ENCODE data around the gene TECPR1.

TECPR1 gene

GRCh38 chr7:98174334-98175259, 77.4 kb downstream of the TECPR1 start:
- Histone ChIP-seq H3K4me1 (ENCODE audit: low read length) (no peaks in the 10 kb centered on the region), H3K27me3 (replicated peaks; ENCODE audit: insufficient read depth, low read length) (no peaks in the 10 kb centered on the region), H2AFZ (ENCODE audit: low read length) (no peak overlapping the region), H3K4me3 (ENCODE audit: low read length) (no peak overlapping the region), H3K79me2 (ENCODE audit: low read length) (0 out of 2 replicates have a peak, but pooled peaks cover 4% of the 10 kb centered on the region), H3K9ac (ENCODE audit: low read length) (no peak overlapping the region), H3K9me3 (replicated peaks; ENCODE audit: insufficient read depth, low read length) (no peaks in the 10 kb centered on the region), H3K9me2 (replicated peaks; ENCODE audit: insufficient read depth, low read length) (no peaks in the 10 kb centered on the region), H3K27ac (ENCODE audit: low read length) (no peak overlapping the region), H3F3A (ENCODE audit: insufficient read depth, low read length) (no peaks in the 10 kb centered on the region), H3K36me3 (replicated peaks; ENCODE audit: insufficient read depth, low read length) (no peaks in the 10 kb centered on the region), H3K4me2 (ENCODE audit: low read depth, low read length) (no peak overlapping the region), H4K20me1 (ENCODE audit: insufficient read depth, low read length) (no peaks in the 10 kb centered on the region)
- TF ChIP-seq EZH2 (optimal IDR thresholded peaks at IDR 0.05; ENCODE audit: low read depth, low read length) (no peak), EZH2phosphoT487 (IDR thresholded peaks at IDR 0.05; ENCODE audit: low read length) (no peak), CTCF (IDR thresholded peaks at IDR 0.05; ENCODE audit: low read length) (no peak)
- DNase-seq, result no peak

- H3K36me3 ChIP-seq (replicated peaks; ENCODE audit: insufficient read depth, low read length), result no peaks in the 10 kb centered on the region
- H3K9me2 ChIP-seq (replicated peaks; ENCODE audit: insufficient read depth, low read length), result no peaks in the 10 kb centered on the region
- no peaks in the 10 kb centered on the region for H3K27me3 ChIP-seq (replicated peaks; ENCODE audit: insufficient read depth, low read length)
- H3K9me3 ChIP-seq (replicated peaks; ENCODE audit: insufficient read depth, low read length), result no peaks in the 10 kb centered on the region
- no peak overlapping the region for H3K27ac ChIP-seq (ENCODE audit: low read length)
- no peaks in the 10 kb centered on the region for H3F3A ChIP-seq (ENCODE audit: insufficient read depth, low read length)
- TF ChIP-seq CTCF (IDR thresholded peaks at IDR 0.05; ENCODE audit: low read length), result no peak
- TF ChIP-seq EZH2 (optimal IDR thresholded peaks at IDR 0.05; ENCODE audit: low read depth, low read length), result no peak
- no peak for TF ChIP-seq EZH2phosphoT487 (IDR thresholded peaks at IDR 0.05; ENCODE audit: low read length)
- no peaks in the 10 kb centered on the region for H4K20me1 ChIP-seq (ENCODE audit: insufficient read depth, low read length)
- no peak for DNase-seq
- H2AFZ ChIP-seq (ENCODE audit: low read length), result no peak overlapping the region
- no peaks in the 10 kb centered on the region for H3K4me1 ChIP-seq (ENCODE audit: low read length)
- H3K9ac ChIP-seq (ENCODE audit: low read length), result no peak overlapping the region
- H3K4me2 ChIP-seq (ENCODE audit: low read depth, low read length), result no peak overlapping the region
- peaks cover 7% of the 10 kb centered on the region; the same call in 1 of the 2 replicates for H3K79me2 ChIP-seq (ENCODE audit: low read length)
- H3K4me3 ChIP-seq (ENCODE audit: low read length), result no peak overlapping the region
These were observed 80.6 kb downstream of the TECPR1 start for GRCh38 chr7:98171449-98171848.

GRCh38 chr7:98170966-98171365, 81.1 kb downstream of the TECPR1 start:
- no peak for DNase-seq
- Histone ChIP-seq H3K9ac (ENCODE audit: low read length) (no peak overlapping the region), H3K27me3 (replicated peaks; ENCODE audit: insufficient read depth, low read length) (no peaks in the 10 kb centered on the region), H3K4me1 (ENCODE audit: low read length) (no peaks in the 10 kb centered on the region), H3K9me3 (replicated peaks; ENCODE audit: insufficient read depth, low read length) (no peaks in the 10 kb centered on the region), H3F3A (ENCODE audit: insufficient read depth, low read length) (no peaks in the 10 kb centered on the region), H4K20me1 (ENCODE audit: insufficient read depth, low read length) (no peaks in the 10 kb centered on the region), H3K4me3 (ENCODE audit: low read length) (no peak overlapping the region), H3K4me2 (ENCODE audit: low read depth, low read length) (no peak overlapping the region), H3K36me3 (replicated peaks; ENCODE audit: insufficient read depth, low read length) (no peaks in the 10 kb centered on the region), H2AFZ (ENCODE audit: low read length) (no peak overlapping the region), H3K79me2 (ENCODE audit: low read length) (peaks cover 7% of the 10 kb centered on the region; the same call in 1 of the 2 replicates), H3K9me2 (replicated peaks; ENCODE audit: insufficient read depth, low read length) (no peaks in the 10 kb centered on the region), H3K27ac (ENCODE audit: low read length) (no peak overlapping the region)
- TF ChIP-seq EZH2phosphoT487 (IDR thresholded peaks at IDR 0.05; ENCODE audit: low read length) (no peak), CTCF (IDR thresholded peaks at IDR 0.05; ENCODE audit: low read length) (no peak), EZH2 (optimal IDR thresholded peaks at IDR 0.05; ENCODE audit: low read depth, low read length) (no peak)
